Measurements from ENCODE around the gene PARD6G.
A peak's percentile ranks its signal among the peaks of the same experiment; 100 is the strongest.

Gene PARD6G

GRCh38 chr18:80154293-80154692 is 93.0 kb downstream of the PARD6G start:
- Mint-ChIP-seq H3K9me3 (no peaks in the 10 kb centered on the region), H3K4me3 (no peak overlapping the region), H3K4me1 (peaks cover 3% of the 10 kb centered on the region), H3K27ac (no peak overlapping the region), H3K36me3 (no peaks in the 10 kb centered on the region), H3K27me3 (peaks cover 22% of the 10 kb centered on the region)
- CTCF ChIA-PET = interaction anchor here (1.1 to 7.5 kb wide), 2 partner anchors 9 to 49 kb away, joined by 3 to 50 read pairs; no protein-coding TSS in a partner anchor
- DNase-seq = peak; percentile 64

GRCh38 chr18:80149667-80150066 is 97.6 kb downstream of the PARD6G start:
- H3K27me3 Mint-ChIP-seq = peaks cover 31% of the 10 kb centered on the region
- H3K4me3 Mint-ChIP-seq = no peak overlapping the region
- H3K27ac Mint-ChIP-seq = no peak overlapping the region
- no peak for DNase-seq
- H3K9me3 Mint-ChIP-seq = no peaks in the 10 kb centered on the region
- CTCF ChIA-PET = no interaction called here
- peaks cover 26% of the 10 kb centered on the region for H3K4me1 Mint-ChIP-seq
- H3K36me3 Mint-ChIP-seq = no peaks in the 10 kb centered on the region

GRCh38 chr18:80148326-80149199 is 98.8 kb downstream of the PARD6G start:
- CTCF ChIA-PET = interaction anchor here (7.5 kb wide), 1 partner anchor 8 kb away, joined by 50 read pairs; no protein-coding TSS in a partner anchor
- Mint-ChIP-seq H3K9me3 (no peaks in the 10 kb centered on the region), H3K4me1 (peaks cover 24% of the 10 kb centered on the region), H3K4me3 (peak overlapping the region; percentile 81), H3K27ac (no peak overlapping the region), H3K36me3 (no peaks in the 10 kb centered on the region), H3K27me3 (peaks cover 31% of the 10 kb centered on the region)
- DNase-seq = no peak

- H3K36me3 Mint-ChIP-seq = no peaks in the 10 kb centered on the region
- H3K4me1 Mint-ChIP-seq = peaks cover 24% of the 10 kb centered on the region
- H3K9me3 Mint-ChIP-seq = no peaks in the 10 kb centered on the region
- DNase-seq = peak; percentile 91
- peak overlapping the region; percentile 81 for H3K4me3 Mint-ChIP-seq
- H3K27ac Mint-ChIP-seq = peak overlapping the region; percentile 56
- peaks cover 31% of the 10 kb centered on the region for H3K27me3 Mint-ChIP-seq
- CTCF ChIA-PET = interaction anchor here (1.4 to 7.5 kb wide), 2 partner anchors 9 to 114 kb away, joined by 3 to 50 read pairs; partner anchors contain the start of gene RBFA
Measured at GRCh38 chr18:80147418-80148325, 99.6 kb downstream of the PARD6G start.

- Mint-ChIP-seq H3K9me3 (no peaks in the 10 kb centered on the region), H3K27ac (peak overlapping the region; percentile 56), H3K4me1 (peaks cover 24% of the 10 kb centered on the region), H3K4me3 (peak overlapping the region; percentile 81), H3K36me3 (no peaks in the 10 kb centered on the region), H3K27me3 (peaks cover 31% of the 10 kb centered on the region)
- CTCF ChIA-PET = interaction anchor here (1.4 to 7.5 kb wide), 2 partner anchors 10 to 113 kb away, joined by 3 to 50 read pairs; partner anchors contain the start of gene RBFA
- DNase-seq = no peak
Measured at GRCh38 chr18:80147037-80147417, 100.3 kb downstream of the PARD6G start.

GRCh38 chr18:80145196-80145804 is 102.0 kb downstream of the PARD6G start:
- Mint-ChIP-seq H3K27me3 (peaks cover 22% of the 10 kb centered on the region), H3K9me3 (no peaks in the 10 kb centered on the region), H3K4me1 (peaks cover 24% of the 10 kb centered on the region), H3K36me3 (peaks cover 3% of the 10 kb centered on the region), H3K4me3 (no peak overlapping the region), H3K27ac (no peak overlapping the region)
- no peak for DNase-seq
- CTCF ChIA-PET = interaction anchor here (7.5 kb wide), 1 partner anchor 12 kb away, joined by 50 read pairs; no protein-coding TSS in a partner anchor

- CTCF ChIA-PET = interaction anchor here (1.8 to 7.5 kb wide), 2 partner anchors 13 to 27 kb away, joined by 3 to 50 read pairs; no protein-coding TSS in a partner anchor
- peaks cover 6% of the 10 kb centered on the region for H3K36me3 Mint-ChIP-seq
- no peak overlapping the region for H3K27ac Mint-ChIP-seq
- no peaks in the 10 kb centered on the region for H3K9me3 Mint-ChIP-seq
- H3K4me3 Mint-ChIP-seq = no peak overlapping the region
- DNase-seq = no peak
- H3K27me3 Mint-ChIP-seq = peaks cover 18% of the 10 kb centered on the region
- H3K4me1 Mint-ChIP-seq = peaks cover 20% of the 10 kb centered on the region
Measured at GRCh38 chr18:80143881-80144280, 103.4 kb downstream of the PARD6G start.

GRCh38 chr18:80140455-80140985 is 106.8 kb downstream of the PARD6G start:
- CTCF ChIA-PET = interaction anchor here (1.8 kb wide), 1 partner anchor 17 kb away, joined by 3 read pairs; no protein-coding TSS in a partner anchor
- Mint-ChIP-seq H3K4me1 (no peaks in the 10 kb centered on the region), H3K36me3 (peaks cover 30% of the 10 kb centered on the region), H3K27me3 (peaks cover 2% of the 10 kb centered on the region), H3K27ac (no peak overlapping the region), H3K9me3 (no peaks in the 10 kb centered on the region), H3K4me3 (no peak overlapping the region)
- no peak for DNase-seq

- no peak overlapping the region for H3K27ac Mint-ChIP-seq
Measured at GRCh38 chr18:80137976-80138375, 109.3 kb downstream of the PARD6G start.

GRCh38 chr18:80137137-80137536 is 110.2 kb downstream of the PARD6G start:
- CTCF ChIA-PET = interaction anchor here (0.7 kb wide), 1 partner anchor 34 kb away, joined by 3 read pairs; no protein-coding TSS in a partner anchor
- H3K27ac Mint-ChIP-seq = no peak overlapping the region

More at GRCh38 chr18:80137976-80138375, 109.3 kb downstream of the PARD6G start:
- peaks cover 40% of the 10 kb centered on the region for H3K36me3 Mint-ChIP-seq
- H3K4me3 Mint-ChIP-seq = no peak overlapping the region
- H3K4me1 Mint-ChIP-seq = peaks cover 4% of the 10 kb centered on the region
- H3K27me3 Mint-ChIP-seq = no peaks in the 10 kb centered on the region
- CTCF ChIA-PET = no interaction called here
- H3K9me3 Mint-ChIP-seq = no peaks in the 10 kb centered on the region
- no peak for DNase-seq

GRCh38 chr18:80136679-80137078 is 110.6 kb downstream of the PARD6G start:
- H3K27ac Mint-ChIP-seq = no peak overlapping the region
- no peaks in the 10 kb centered on the region for H3K9me3 Mint-ChIP-seq
- H3K4me3 Mint-ChIP-seq = no peak overlapping the region
- no peak for DNase-seq
- CTCF ChIA-PET = interaction anchor here (0.7 kb wide), 1 partner anchor 34 kb away, joined by 3 read pairs; no protein-coding TSS in a partner anchor
- H3K27me3 Mint-ChIP-seq = no peaks in the 10 kb centered on the region
- peaks cover 50% of the 10 kb centered on the region for H3K36me3 Mint-ChIP-seq
- peaks cover 15% of the 10 kb centered on the region for H3K4me1 Mint-ChIP-seq

More at GRCh38 chr18:80137137-80137536, 110.2 kb downstream of the PARD6G start:
- Mint-ChIP-seq H3K4me1 (peaks cover 11% of the 10 kb centered on the region), H3K36me3 (peaks cover 45% of the 10 kb centered on the region), H3K4me3 (no peak overlapping the region), H3K27me3 (no peaks in the 10 kb centered on the region), H3K9me3 (no peaks in the 10 kb centered on the region)
- DNase-seq = no peak

- Mint-ChIP-seq H3K9me3 (no peaks in the 10 kb centered on the region), H3K27ac (no peak overlapping the region), H3K36me3 (peaks cover 53% of the 10 kb centered on the region), H3K4me3 (no peak overlapping the region), H3K27me3 (no peaks in the 10 kb centered on the region), H3K4me1 (peaks cover 21% of the 10 kb centered on the region)
- CTCF ChIA-PET = no interaction called here
- DNase-seq = no peak
Measured at GRCh38 chr18:80135136-80135535, 112.2 kb downstream of the PARD6G start.

- H3K36me3 Mint-ChIP-seq = peaks cover 47% of the 10 kb centered on the region
- DNase-seq = no peak
- CTCF ChIA-PET = no interaction called here
- H3K4me3 Mint-ChIP-seq = no peak overlapping the region
- peaks cover 21% of the 10 kb centered on the region for H3K4me1 Mint-ChIP-seq
- H3K27me3 Mint-ChIP-seq = no peaks in the 10 kb centered on the region
- no peak overlapping the region for H3K27ac Mint-ChIP-seq
- no peaks in the 10 kb centered on the region for H3K9me3 Mint-ChIP-seq
Measured at GRCh38 chr18:80133124-80133523, 114.2 kb downstream of the PARD6G start.
